ENCODE data around the gene CTNND2.

CTNND2 gene

DNA sequence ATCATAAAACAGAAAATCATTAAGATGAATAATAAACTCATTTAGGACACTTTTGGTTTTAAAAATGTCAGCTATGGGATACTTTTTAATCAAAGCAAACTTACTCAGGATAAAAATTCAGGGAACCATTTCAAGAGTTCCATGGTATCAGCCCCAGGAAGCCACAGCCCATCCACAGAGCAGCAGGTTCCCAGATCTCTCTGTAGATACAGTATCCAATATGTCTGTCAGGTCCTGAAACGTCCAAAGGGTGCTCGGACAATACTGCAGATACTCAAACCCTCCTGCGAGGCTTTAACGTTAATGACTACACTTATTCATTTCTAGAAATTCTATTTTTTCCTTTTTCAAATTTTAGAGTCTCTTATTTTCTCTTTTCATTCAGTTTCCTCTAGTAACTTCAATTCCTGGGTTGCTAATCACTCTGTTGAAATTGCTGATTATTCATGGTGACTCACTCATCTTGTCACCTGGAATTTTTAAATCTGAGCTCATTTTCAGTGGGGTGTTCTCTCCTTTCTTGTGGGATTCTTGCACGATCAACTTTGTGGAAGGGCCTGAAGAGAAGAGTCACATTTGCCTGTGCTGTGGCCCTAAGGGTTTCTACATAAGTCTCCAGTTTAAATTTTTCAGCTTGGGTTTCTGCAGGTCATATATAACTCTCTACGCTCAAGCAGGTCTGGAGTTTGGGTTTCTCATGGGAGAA lies 435.8 kb downstream of the CTNND2 start:
- in situ Hi-C loops (cut with MboI; ENCODE audit: low sequenced_read_pairs, unreplicated experiment), result no loop called here
- no peak for DNase-seq (ENCODE audit: low spot score)
- TF ChIP-seq, protein P1, sequence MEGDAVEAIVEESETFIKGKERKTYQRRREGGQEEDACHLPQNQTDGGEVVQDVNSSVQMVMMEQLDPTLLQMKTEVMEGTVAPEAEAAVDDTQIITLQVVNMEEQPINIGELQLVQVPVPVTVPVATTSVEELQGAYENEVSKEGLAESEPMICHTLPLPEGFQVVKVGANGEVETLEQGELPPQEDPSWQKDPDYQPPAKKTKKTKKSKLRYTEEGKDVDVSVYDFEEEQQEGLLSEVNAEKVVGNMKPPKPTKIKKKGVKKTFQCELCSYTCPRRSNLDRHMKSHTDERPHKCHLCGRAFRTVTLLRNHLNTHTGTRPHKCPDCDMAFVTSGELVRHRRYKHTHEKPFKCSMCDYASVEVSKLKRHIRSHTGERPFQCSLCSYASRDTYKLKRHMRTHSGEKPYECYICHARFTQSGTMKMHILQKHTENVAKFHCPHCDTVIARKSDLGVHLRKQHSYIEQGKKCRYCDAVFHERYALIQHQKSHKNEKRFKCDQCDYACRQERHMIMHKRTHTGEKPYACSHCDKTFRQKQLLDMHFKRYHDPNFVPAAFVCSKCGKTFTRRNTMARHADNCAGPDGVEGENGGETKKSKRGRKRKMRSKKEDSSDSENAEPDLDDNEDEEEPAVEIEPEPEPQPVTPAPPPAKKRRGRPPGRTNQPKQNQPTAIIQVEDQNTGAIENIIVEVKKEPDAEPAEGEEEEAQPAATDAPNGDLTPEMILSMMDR (IDR thresholded peaks at IDR 0.05; ENCODE audit: borderline replicate concordance, control extremely low read depth, extremely low read depth, insufficient read depth, missing control alignments), result no peak

DNA sequence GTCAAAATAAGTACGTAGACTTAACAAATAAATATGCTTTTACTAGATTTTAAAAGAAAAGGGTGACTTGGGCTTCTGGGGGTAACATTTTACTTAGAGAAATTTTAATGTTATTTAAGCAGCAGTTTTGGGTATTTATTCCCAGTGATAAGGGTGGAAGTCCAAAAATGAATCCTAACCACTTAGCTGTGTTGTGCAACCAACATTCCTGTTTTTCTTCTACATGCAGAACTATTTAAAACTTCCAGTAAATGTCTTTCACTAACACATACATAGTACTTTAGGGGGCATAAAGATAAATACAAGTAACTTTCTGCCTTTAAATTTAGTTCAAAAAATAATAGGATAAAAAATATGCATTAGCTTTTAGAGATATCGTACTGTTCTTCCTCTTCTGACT lies 436.7 kb downstream of the CTNND2 start:
- in situ Hi-C loops (cut with MboI; ENCODE audit: low sequenced_read_pairs, unreplicated experiment), result no loop called here
- TF ChIP-seq, protein P1 (IDR thresholded peaks at IDR 0.05; ENCODE audit: borderline replicate concordance, control extremely low read depth, extremely low read depth, insufficient read depth, missing control alignments), result no peak
- DNase-seq (ENCODE audit: low spot score), result no peak

DNA sequence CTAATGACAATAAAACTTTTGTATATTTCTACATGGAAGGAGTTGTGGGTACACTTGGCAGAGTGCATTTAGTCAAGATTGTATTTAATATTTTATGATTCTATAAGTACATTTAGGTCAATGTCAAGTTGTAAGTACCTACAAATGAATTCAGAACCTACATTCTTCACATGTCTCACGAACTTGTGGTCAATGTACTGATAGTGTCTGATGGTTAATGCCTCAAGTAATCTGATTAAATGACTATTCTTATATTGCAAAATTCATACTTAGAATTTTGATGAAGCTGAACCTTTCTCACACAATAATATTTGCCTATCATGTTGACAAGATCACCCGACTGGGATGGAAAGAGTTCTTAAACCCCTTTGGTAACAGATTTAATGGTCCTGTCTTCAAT lies 444.5 kb downstream of the CTNND2 start:
- DNase-seq (ENCODE audit: low spot score), result no peak
- TF ChIP-seq, protein P1 (IDR thresholded peaks at IDR 0.05; ENCODE audit: borderline replicate concordance, control extremely low read depth, extremely low read depth, insufficient read depth, missing control alignments), result no peak
- in situ Hi-C loops (cut with MboI; ENCODE audit: low sequenced_read_pairs, unreplicated experiment), result no loop called here

DNA sequence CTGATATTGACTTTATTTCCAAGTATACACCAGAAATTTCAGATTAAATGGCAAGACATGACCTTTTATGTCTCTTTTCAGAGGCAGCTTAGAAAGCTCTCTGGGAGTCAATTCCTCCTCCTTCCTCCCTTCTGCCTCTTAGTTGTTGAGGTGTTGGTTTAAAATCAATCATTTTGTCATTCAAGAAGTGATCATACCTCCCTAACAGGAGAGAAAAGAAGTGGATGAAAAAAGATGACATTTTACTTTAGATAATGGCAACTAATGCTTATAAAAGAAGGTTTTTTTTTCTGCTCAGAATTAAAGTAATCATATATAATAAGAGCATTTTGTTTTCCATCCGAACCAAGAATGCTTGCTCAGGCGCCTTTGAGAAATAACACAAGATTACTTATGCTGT lies 448.7 kb downstream of the CTNND2 start:
- TF ChIP-seq, protein P1 (IDR thresholded peaks at IDR 0.05; ENCODE audit: borderline replicate concordance, control extremely low read depth, extremely low read depth, insufficient read depth, missing control alignments), result no peak

DNA sequence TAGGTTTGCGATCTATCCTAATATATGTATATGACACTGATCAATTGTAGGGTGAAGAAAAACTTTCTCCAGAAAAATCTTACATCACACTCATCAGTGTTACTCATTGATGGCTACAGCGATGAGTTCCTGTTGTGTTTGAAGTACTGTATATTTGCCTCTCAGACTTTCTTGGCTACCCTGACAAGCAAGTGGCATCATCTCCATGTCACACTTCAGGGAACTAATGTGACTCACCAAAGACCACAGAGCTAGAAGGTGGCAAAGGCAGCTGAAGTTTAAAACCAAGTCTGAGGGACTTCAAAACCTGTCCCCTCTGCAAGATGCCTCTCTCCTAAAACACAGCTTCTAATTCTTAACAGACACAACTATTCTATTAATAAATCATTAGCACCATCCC lies 451.4 kb downstream of the CTNND2 start:
- DNase-seq (ENCODE audit: low spot score), result no peak
- in situ Hi-C loops (cut with MboI; ENCODE audit: low sequenced_read_pairs, unreplicated experiment), result no loop called here
- TF ChIP-seq, protein P1 (IDR thresholded peaks at IDR 0.05; ENCODE audit: borderline replicate concordance, control extremely low read depth, extremely low read depth, insufficient read depth, missing control alignments), result no peak

More for the DNA sequence above, 448.7 kb downstream of the CTNND2 start:
- in situ Hi-C loops (cut with MboI; ENCODE audit: low sequenced_read_pairs, unreplicated experiment), result no loop called here
- no peak for DNase-seq (ENCODE audit: low spot score)

DNA sequence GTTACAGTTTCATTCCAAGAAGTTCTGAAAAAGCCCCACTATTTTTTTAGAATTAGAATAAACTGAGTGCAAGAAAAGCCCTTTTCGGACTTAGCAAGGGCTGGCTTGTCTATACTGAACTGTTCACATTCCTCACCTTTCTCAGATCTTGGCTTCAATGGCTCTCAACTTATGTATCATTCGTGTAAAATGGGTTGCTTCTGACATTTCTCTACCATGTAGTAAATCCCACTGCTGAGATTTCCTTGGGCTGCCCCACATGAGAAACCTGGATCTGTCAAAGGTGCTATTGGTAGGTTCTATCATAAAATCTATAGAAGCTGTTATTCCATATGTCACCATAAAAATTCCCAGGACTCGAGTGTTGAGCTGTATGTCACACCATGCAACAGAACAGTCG lies 454.3 kb downstream of the CTNND2 start:
- TF ChIP-seq, protein P1 (IDR thresholded peaks at IDR 0.05; ENCODE audit: borderline replicate concordance, control extremely low read depth, extremely low read depth, insufficient read depth, missing control alignments), result no peak
- DNase-seq (ENCODE audit: low spot score), result no peak
- in situ Hi-C loops (cut with MboI; ENCODE audit: low sequenced_read_pairs, unreplicated experiment), result no loop called here
